Naive thymus-derived CD8-positive, alpha-beta T cell (primary cell): Measurements from ENCODE around the gene C1QTNF5. TPM values are rescaled to one million over a fixed set of nuclear protein-coding genes. Genes with fewer than 3 reads are reported as not detected.
A peak's percentile ranks its signal among the peaks of the same experiment; 100 is the strongest.

Source experiments
- ATAC-seq, 2 donors: fragments of 150-1000 bp; cut with Tn5 transposase in 1 of 2; sonication (Bioruptor Pico), chemical (Tn5 transposase) in 1 of 2; 1 replicate in 1 of 2; 2 replicates in 1 of 2; pipeline ENCODE4 v1.10.0; 2021; ENCODE audit warnings: mild to moderate bottlenecking in 2 of 2, moderate library complexity in 2 of 2
- POLR2A ChIA-PET: fragments of 350-600 bp; sonication (Branson Sonifier 250); formaldehyde crosslinking; loops from one replicate; lab custom pipeline; 2021; ENCODE audit warnings: antibody characterized with exemption; lab: Charles Lee
- DNase-seq, 10 donors: peaks; one replicate each; pipeline versions ENCODE4 v3.0.0 to v3.0.0-alpha.2; 2020 to 2022
- H3K27ac Mint-ChIP-seq, 10 donors: one replicate each; pipeline ENCODE4 v1.8.0; 2020 to 2022; ENCODE audit warnings: mild to moderate bottlenecking in 10 of 10, mixed read lengths in 10 of 10, moderate library complexity in 4 of 10, inconsistent platforms in 1 of 10
- H3K27me3 Mint-ChIP-seq, 5 donors: one replicate each; pipeline ENCODE4 v1.8.0; 2021 to 2022; ENCODE audit warnings: mixed read lengths in 5 of 5
- H3K36me3 Mint-ChIP-seq, 3 donors: one replicate each; pipeline ENCODE4 v1.8.0; 2020 to 2022; ENCODE audit warnings: mixed read lengths in 3 of 3, mild to moderate bottlenecking in 2 of 3, inconsistent platforms in 1 of 3
- H3K4me1 Mint-ChIP-seq, 4 donors: one replicate each; pipeline ENCODE4 v1.8.0; 2021 to 2022; ENCODE audit warnings: mixed read lengths in 4 of 4
- H3K4me3 Mint-ChIP-seq, 10 donors: one replicate each; pipeline ENCODE4 v1.8.0; 2020 to 2022; ENCODE audit warnings: mild to moderate bottlenecking in 10 of 10, mixed read lengths in 10 of 10, moderate library complexity in 6 of 10, inconsistent platforms in 1 of 10
- H3K9me3 Mint-ChIP-seq, 9 donors: one replicate each; pipeline ENCODE4 v1.8.0; 2020 to 2022; ENCODE audit warnings: mixed read lengths in 9 of 9, mild to moderate bottlenecking in 3 of 9, inconsistent platforms in 1 of 9, moderate library complexity in 1 of 9
- polyA plus RNA-seq, 3 donors: library from polyadenylated mRNA; unstranded; fragments of 300-500 nt; fragmentation: Illumina TruSeq; gene quantifications; one replicate each; pipeline ENCODE4 v1.2.3, GENCODE V29; 2021
- total RNA-seq, 8 experiments: library from RNA in 2 of 8; stranded (reverse) in 2 of 8; gene quantifications; one replicate each; pipeline ENCODE4 v1.2.3 and lab custom pipeline; 2021 to 2026

Gene C1QTNF5
- total and polyA plus RNA-seq, 5 experiments from 2014 or later: not detected

GRCh38 chr11:119347242-119347641 lies 6.6 kb upstream of the C1QTNF5 start:
- H3K36me3 Mint-ChIP-seq: no peaks in the 10 kb centered on the region
- ATAC-seq: no peak
- DNase-seq: no peak
- H3K4me1 Mint-ChIP-seq: peaks cover 0 to 5% (median 2%) of the 10 kb centered on the region in 4 donors
- no peaks in the 10 kb centered on the region for H3K9me3 Mint-ChIP-seq
- POLR2A ChIA-PET: no interaction called here
- no peak overlapping the region for H3K4me3 Mint-ChIP-seq
- peaks cover 0 to 44% (median 30%) of the 10 kb centered on the region in 5 donors for H3K27me3 Mint-ChIP-seq
- H3K27ac Mint-ChIP-seq: no peak overlapping the region

- POLR2A ChIA-PET: no interaction called here
- H3K27me3 Mint-ChIP-seq: peaks cover 0 to 44% (median 25%) of the 10 kb centered on the region in 5 donors
- no peak within 1 kb of the TSS for H3K4me3 Mint-ChIP-seq
- H3K9me3 Mint-ChIP-seq: no peaks in the 10 kb centered on the region
- H3K4me1 Mint-ChIP-seq: peaks cover 0 to 5% (median 2%) of the 10 kb centered on the region in 4 donors
- DNase-seq (no peak), ATAC-seq (no peak)
- no peak within 1 kb of the TSS for H3K27ac Mint-ChIP-seq
- no peaks in the 10 kb centered on the region for H3K36me3 Mint-ChIP-seq
Observed at GRCh38 chr11:119346605-119347004, 5.9 kb upstream of the C1QTNF5 start, which contains the start of gene MFRP. Gene MFRP (minus strand): TSS chr11:119346705. CDS start chr11:119346513, 192 bp downstream.

GRCh38 chr11:119345685-119346084 lies 5.0 kb upstream of the C1QTNF5 start:
- Mint-ChIP-seq H3K9me3 (no peaks in the 10 kb centered on the region), H3K4me3 (no peak overlapping the region), H3K27ac (no peak overlapping the region), H3K36me3 (no peaks in the 10 kb centered on the region), H3K27me3 (peaks cover 6 to 44% (median 28%) of the 10 kb centered on the region in 5 donors), H3K4me1 (peaks cover 8 to 13% (median 9%) of the 10 kb centered on the region in 4 donors)
- DNase-seq (no peak), ATAC-seq (no peak)
- POLR2A ChIA-PET: no interaction called here

GRCh38 chr11:119344291-119345010 lies 3.8 kb upstream of the C1QTNF5 start:
- ATAC-seq (no peak), DNase-seq (no peak)
- POLR2A ChIA-PET: no interaction called here
- peaks cover 6 to 47% (median 28%) of the 10 kb centered on the region in 5 donors for H3K27me3 Mint-ChIP-seq
- no peaks in the 10 kb centered on the region for H3K9me3 Mint-ChIP-seq
- H3K4me1 Mint-ChIP-seq: peaks cover 6 to 12% (median 9%) of the 10 kb centered on the region in 4 donors
- no peaks in the 10 kb centered on the region for H3K36me3 Mint-ChIP-seq
- no peak overlapping the region for H3K27ac Mint-ChIP-seq
- H3K4me3 Mint-ChIP-seq: no peak overlapping the region

- Mint-ChIP-seq H3K4me3 (no peak overlapping the region), H3K4me1 (peaks cover 8 to 19% (median 14%) of the 10 kb centered on the region in 4 donors), H3K36me3 (peaks cover 0 to 3% (median 0%) of the 10 kb centered on the region in 3 donors), H3K27ac (no peak overlapping the region), H3K9me3 (no peaks in the 10 kb centered on the region), H3K27me3 (peaks cover 8 to 55% (median 35%) of the 10 kb centered on the region in 5 donors)
- ATAC-seq: no peak
- DNase-seq: no peak
- POLR2A ChIA-PET: no interaction called here
Observed at GRCh38 chr11:119343726-119344125, 3.0 kb upstream of the C1QTNF5 start.

GRCh38 chr11:119342362-119343130 lies 1.9 kb upstream of the C1QTNF5 start:
- Mint-ChIP-seq H3K36me3 (peaks cover 0 to 8% (median 2%) of the 10 kb centered on the region in 3 donors), H3K27ac (peak overlapping the region in 1 of 10 donors; percentile 33), H3K27me3 (peaks cover 9 to 59% (median 39%) of the 10 kb centered on the region in 5 donors), H3K9me3 (no peaks in the 10 kb centered on the region), H3K4me1 (peaks cover 10 to 30% (median 19%) of the 10 kb centered on the region in 4 donors), H3K4me3 (no peak overlapping the region)
- no peak for DNase-seq
- no peak for ATAC-seq
- POLR2A ChIA-PET: no interaction called here

GRCh38 chr11:119342023-119342300 lies 1.3 kb upstream of the C1QTNF5 start:
- peak overlapping the region in 1 of 10 donors; percentile 33 for H3K27ac Mint-ChIP-seq
- peaks cover 9 to 53% (median 33%) of the 10 kb centered on the region in 5 donors for H3K27me3 Mint-ChIP-seq
- H3K4me3 Mint-ChIP-seq: no peak overlapping the region
- H3K4me1 Mint-ChIP-seq: peaks cover 10 to 36% (median 23%) of the 10 kb centered on the region in 4 donors
- DNase-seq (no peak), ATAC-seq (no peak)
- H3K36me3 Mint-ChIP-seq: peaks cover 0 to 8% (median 2%) of the 10 kb centered on the region in 3 donors
- no peaks in the 10 kb centered on the region for H3K9me3 Mint-ChIP-seq
- POLR2A ChIA-PET: no interaction called here

- Mint-ChIP-seq H3K9me3 (no peaks in the 10 kb centered on the region), H3K27me3 (peaks cover 9 to 47% (median 28%) of the 10 kb centered on the region in 5 donors), H3K27ac (peak overlapping the region in 3 of 10 donors; percentile 16 to 75 (median 17)), H3K4me1 (peaks cover 10 to 41% (median 27%) of the 10 kb centered on the region in 4 donors), H3K36me3 (peaks cover 0 to 9% (median 3%) of the 10 kb centered on the region in 3 donors), H3K4me3 (peak overlapping the region in 8 of 10 donors; percentile 5 to 66 (median 38))
- POLR2A ChIA-PET: interaction anchor here (1.0 to 1.4 kb wide), 2 partner anchors 28 to 40 kb away, joined by 3 read pairs; no protein-coding TSS in a partner anchor
- no peak for DNase-seq
- ATAC-seq: peak; percentile 25 to 37
Observed at GRCh38 chr11:119341222-119342022, 739 bp upstream of the C1QTNF5 start.

GRCh38 chr11:119339589-119340334 lies 921 bp downstream of the C1QTNF5 start:
- no peak overlapping the region for H3K27ac Mint-ChIP-seq
- peaks cover 9 to 47% (median 24%) of the 10 kb centered on the region in 5 donors for H3K27me3 Mint-ChIP-seq
- H3K36me3 Mint-ChIP-seq: peaks cover 0 to 10% (median 3%) of the 10 kb centered on the region in 3 donors
- POLR2A ChIA-PET: interaction anchor here (1.4 kb wide), 1 partner anchor 41 kb away, joined by 3 read pairs; no protein-coding TSS in a partner anchor
- no peaks in the 10 kb centered on the region for H3K9me3 Mint-ChIP-seq
- peaks cover 15 to 58% (median 40%) of the 10 kb centered on the region in 4 donors for H3K4me1 Mint-ChIP-seq
- ATAC-seq (peak in 1 of 2 donors; percentile 26), DNase-seq (peak in 2 of 10 donors; percentile 48 to 61)
- H3K4me3 Mint-ChIP-seq: peak overlapping the region in 9 of 10 donors; percentile 26 to 77 (median 63)

GRCh38 chr11:119338965-119339588 lies 1.6 kb downstream of the C1QTNF5 start:
- Mint-ChIP-seq H3K36me3 (peaks cover 0 to 10% (median 3%) of the 10 kb centered on the region in 3 donors), H3K4me3 (peak overlapping the region in 9 of 10 donors; percentile 26 to 77 (median 64)), H3K4me1 (peaks cover 17 to 60% (median 45%) of the 10 kb centered on the region in 4 donors), H3K27ac (peak overlapping the region in 1 of 10 donors; percentile 25), H3K27me3 (peaks cover 9 to 47% (median 24%) of the 10 kb centered on the region in 5 donors), H3K9me3 (no peaks in the 10 kb centered on the region)
- ATAC-seq (no peak), DNase-seq (peak in 1 of 10 donors; percentile 54)
- POLR2A ChIA-PET: interaction anchor here (1.0 kb wide), 1 partner anchor 133 kb away, joined by 3 read pairs; the partner anchor contains the start of gene CBL

GRCh38 chr11:119338318-119338890 lies 2.3 kb downstream of the C1QTNF5 start:
- ATAC-seq (peak; percentile 29 to 34), DNase-seq (peak; percentile 48 to 79 (median 66))
- Mint-ChIP-seq H3K9me3 (no peaks in the 10 kb centered on the region), H3K4me1 (peaks cover 17 to 60% (median 49%) of the 10 kb centered on the region in 4 donors), H3K4me3 (peak overlapping the region; percentile 2 to 86 (median 64)), H3K27me3 (peaks cover 9 to 41% (median 21%) of the 10 kb centered on the region in 5 donors), H3K36me3 (peaks cover 0 to 10% (median 3%) of the 10 kb centered on the region in 3 donors), H3K27ac (peak overlapping the region in 3 of 10 donors; percentile 19 to 76 (median 75))
- POLR2A ChIA-PET: interaction anchor here (1.0 kb wide), 1 partner anchor 132 kb away, joined by 3 read pairs; the partner anchor contains the start of gene CBL
